Measurements from ENCODE around the gene OPA1. TPM values are rescaled to one million over a fixed set of nuclear protein-coding genes. Genes with fewer than 3 reads are reported as not detected.
"Not testable (repeated sequence)": the region's sequence is repeated elsewhere in the genome, so short reads cannot be mapped to it uniquely, and the experiment has no call there.

The OPA1 gene
- total RNA-seq, 2 donors from 2014 or later: 81.7 to 116 TPM

DNA sequence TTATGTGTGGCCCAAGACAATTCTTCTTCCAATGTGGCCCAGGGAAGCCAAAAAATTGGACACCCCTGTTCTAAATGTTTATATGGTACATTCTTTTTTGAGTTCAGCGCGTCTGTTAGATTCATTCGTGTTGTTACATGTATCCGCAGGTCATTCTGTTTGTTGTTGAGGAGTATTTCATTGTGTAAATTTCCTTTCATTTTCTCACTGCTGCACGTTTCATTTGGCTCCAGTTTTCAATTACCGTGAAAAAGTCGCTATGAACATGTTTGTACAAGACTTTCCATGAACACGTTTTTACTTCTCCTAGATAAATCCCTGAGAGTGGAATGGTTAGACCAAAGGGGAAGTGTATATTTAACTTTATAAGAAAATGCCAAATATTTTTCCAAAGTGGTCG is 7.5 kb upstream of the OPA1 start:
- intact Hi-C loops (cut with DNase I, micrococcal nuclease): no loop called here
- DNase-seq: no peak
- ATAC-seq: no peak

DNA sequence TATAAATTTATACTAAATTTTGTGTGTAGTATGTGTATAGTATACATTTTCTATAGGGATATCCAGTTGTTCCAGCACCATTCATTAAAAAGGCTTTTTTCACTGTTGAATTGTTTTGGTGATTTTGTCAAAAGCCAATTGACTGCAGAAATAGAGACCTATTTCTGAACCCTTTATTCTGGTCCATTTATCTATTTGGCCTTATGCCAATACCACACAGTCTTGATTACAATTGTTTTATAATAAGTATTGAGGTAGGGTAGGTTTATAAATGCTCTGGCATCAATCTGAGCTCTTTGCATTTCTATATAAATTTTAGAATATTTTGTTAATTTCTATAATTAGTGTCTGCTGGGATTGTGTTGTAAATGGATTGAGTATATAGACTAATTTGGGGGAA is 6.5 kb upstream of the OPA1 start:
- no peak for DNase-seq
- intact Hi-C loops (cut with DNase I, micrococcal nuclease): no loop called here
- no peak for ATAC-seq

- no peak for ATAC-seq
- intact Hi-C loops (cut with DNase I, micrococcal nuclease): no loop called here
- no peak for DNase-seq
Observed at GRCh38 chr3:193589129-193589528, 3.9 kb upstream of the OPA1 start.

DNA sequence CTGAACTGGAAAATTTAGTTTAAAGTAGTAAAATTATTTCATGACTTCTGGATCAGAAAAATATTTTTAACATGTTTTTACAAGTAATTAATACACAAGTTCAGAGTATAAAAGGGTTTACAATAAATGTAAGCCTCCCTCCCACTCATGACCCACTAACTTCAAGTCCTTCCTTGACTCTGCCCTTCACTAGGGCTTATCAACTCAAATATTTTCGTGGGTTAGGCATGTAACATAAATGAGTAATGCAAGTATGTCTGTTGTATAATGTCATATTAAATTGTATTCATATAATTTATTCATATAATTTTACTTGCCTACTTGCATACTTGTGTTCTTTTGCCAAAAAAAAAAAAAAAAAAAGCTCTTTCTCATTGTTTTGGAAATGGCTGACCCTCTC is 3.4 kb upstream of the OPA1 start:
- DNase-seq: no peak
- no peak for ATAC-seq
- intact Hi-C loops (cut with DNase I, micrococcal nuclease): no loop called here

DNA sequence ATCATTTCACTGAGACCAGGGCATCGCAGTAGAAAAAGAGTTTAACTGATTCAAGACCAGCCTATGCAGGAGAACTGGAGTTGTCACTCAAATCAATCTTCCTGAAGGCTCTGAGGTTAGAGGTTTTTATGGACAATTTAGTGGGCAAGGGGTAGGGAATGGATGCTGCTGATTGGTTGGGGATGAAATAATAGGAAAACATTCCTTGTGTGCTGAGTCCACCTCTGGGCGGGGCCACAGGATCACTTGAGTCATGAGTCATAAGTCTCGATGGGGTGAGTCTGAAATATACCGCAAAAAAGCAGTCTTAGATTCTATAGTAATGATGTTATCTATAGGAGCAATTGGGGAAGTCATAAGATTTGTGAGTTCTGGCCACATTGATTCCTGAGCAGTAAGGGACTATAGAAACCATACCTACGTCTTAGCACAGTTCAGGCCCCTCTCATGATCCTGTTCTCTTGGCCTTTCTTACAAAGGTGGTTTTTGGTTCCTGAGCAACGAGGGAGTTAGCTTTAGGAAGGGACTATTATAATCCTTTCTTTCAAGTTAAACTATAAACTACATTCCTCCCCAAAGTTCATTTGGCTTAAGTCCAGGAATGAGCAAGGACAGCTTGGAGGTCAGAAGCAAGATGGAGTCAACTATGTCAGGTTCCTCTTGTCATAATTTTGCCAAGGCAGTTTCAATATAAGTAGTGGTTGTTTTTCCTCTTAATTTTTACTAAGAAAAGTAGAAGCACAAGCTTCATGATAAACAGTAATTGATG is 2.7 kb upstream of the OPA1 start:
- intact Hi-C loops (cut with DNase I, micrococcal nuclease): no loop called here
- ATAC-seq (peak; percentile 18), DNase-seq (peak; percentile 35 to 46)

GRCh38 chr3:193593668-193594030 is 641 bp downstream of the OPA1 start:
- ATAC-seq: peak; percentile 33
- peak in 1 of 2 donors; percentile 14 for DNase-seq
- intact Hi-C loops (cut with DNase I, micrococcal nuclease): no loop called here

DNA sequence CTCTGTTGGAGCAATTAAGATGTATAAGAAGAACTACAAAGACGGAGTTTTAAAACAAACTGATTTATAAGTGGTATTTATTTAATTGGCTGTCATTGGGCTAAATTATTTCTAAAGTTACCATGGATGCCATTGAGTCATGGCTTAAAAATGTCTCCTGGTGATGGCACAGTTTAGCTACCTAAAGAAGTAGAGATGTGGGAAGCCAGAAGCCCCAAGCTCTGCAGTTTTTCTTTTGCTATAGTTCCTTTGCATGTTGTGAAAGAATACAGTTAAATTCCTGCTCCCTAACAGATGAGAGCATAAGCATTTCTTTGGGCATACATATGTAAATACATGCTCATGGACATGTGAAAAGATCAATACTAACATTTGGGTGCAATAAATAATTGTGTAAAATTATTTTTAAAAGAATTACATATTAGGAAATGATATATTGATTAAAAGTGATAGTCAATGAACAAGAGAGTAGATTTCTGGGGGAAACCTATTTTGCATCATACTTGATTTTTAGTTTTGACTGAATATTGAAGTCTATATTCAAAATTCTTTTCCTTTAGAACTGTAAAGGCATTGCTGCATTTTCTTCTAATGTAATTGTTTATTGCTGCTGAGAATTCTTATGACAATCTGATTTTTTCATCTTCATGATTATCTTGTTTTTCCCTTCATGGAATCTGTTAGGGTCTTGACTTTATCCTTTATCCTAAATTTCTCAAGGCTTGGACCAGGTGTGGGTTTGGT is 2.1 kb downstream of the OPA1 start:
- intact Hi-C loops (cut with DNase I, micrococcal nuclease): no loop called here
- no peak for DNase-seq
- ATAC-seq: no peak

GRCh38 chr3:193595939-193596487 is 3.0 kb downstream of the OPA1 start:
- intact Hi-C loops (cut with DNase I, micrococcal nuclease): no loop called here
- no peak for ATAC-seq
- no peak for DNase-seq

DNA sequence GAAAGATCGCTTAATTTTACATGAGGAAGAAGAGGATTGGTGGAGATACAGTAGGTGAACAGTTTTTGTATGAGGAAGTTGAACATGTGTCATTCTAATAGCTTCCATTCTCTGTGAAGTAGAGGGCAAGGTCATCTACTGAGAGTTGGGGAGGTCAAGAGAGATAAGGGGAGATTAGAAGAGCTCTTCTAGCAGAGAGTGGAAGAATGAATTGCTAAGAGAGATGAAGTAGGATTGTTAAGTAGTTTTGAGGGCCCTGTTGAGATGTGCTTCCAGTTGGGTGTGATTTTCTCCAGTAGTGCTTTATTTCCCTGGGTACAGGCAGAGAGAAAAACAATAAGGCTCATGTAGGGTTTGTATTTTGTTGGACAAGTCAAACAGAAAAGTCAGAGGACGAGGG is 5.2 kb downstream of the OPA1 start:
- DNase-seq (no peak), ATAC-seq (no peak)
- intact Hi-C loops (cut with DNase I, micrococcal nuclease): no loop called here

DNA sequence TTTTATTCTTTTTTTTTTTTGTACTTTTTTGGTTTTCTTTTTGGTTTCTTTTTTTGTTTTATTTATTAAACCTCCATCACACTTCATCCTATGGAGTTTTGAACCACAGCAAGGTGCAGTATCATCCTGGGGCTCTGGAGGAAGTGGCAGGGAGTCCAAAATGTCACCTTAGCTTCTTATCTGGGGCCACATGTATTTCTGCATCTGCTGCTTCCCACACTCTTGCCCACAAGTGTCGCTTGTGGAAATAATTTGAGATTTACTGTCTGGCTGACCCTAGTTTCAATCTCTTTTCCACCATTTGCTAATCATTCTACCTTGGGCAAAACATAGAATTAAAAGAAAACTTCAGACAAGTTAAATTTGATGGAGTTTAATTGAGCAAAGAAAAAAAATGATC is 6.4 kb downstream of the OPA1 start:
- DNase-seq (no peak), ATAC-seq (no peak)
- intact Hi-C loops (cut with DNase I, micrococcal nuclease): no loop called here

- ATAC-seq (peak; percentile 94), DNase-seq (peak; percentile 28 to 59)
- intact Hi-C loops (cut with DNase I, micrococcal nuclease): no loop called here
Observed at GRCh38 chr3:193605876-193606275, 12.9 kb downstream of the OPA1 start.

GRCh38 chr3:193606892-193607291 is 13.9 kb downstream of the OPA1 start:
- ATAC-seq; DNase-seq; intact Hi-C loops (cut with DNase I, micrococcal nuclease): not testable (repeated sequence)

- intact Hi-C loops (cut with DNase I, micrococcal nuclease); ATAC-seq; DNase-seq: not testable (repeated sequence)
Observed at GRCh38 chr3:193610516-193610915, 17.5 kb downstream of the OPA1 start.

DNA sequence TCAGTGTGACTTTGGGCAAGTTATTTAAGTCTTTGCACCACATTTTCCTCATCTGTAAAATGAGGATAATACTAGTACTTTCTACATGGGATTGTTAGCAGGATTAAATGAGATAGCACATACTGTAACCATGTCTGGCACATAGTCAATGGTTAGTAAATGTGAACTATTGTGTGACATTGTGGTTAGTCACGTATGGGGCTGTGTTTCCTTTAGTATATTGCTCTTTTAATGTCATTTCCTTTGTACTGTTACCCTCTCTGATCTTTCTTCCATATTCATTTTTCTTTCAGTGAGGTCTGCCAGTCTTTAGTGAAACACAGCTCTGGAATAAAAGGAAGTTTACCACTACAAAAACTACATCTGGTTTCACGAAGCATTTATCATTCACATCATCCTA is 21.4 kb downstream of the OPA1 start:
- ATAC-seq (no peak), DNase-seq (no peak)
- intact Hi-C loops (cut with DNase I, micrococcal nuclease): no loop called here

- intact Hi-C loops (cut with DNase I, micrococcal nuclease): no loop called here
- ATAC-seq: no peak
- no peak for DNase-seq
Observed at GRCh38 chr3:193617628-193618027, 24.6 kb downstream of the OPA1 start.

GRCh38 chr3:193620057-193620456 is 27.0 kb downstream of the OPA1 start:
- no peak for DNase-seq
- ATAC-seq: no peak
- intact Hi-C loops (cut with DNase I, micrococcal nuclease): no loop called here

DNA sequence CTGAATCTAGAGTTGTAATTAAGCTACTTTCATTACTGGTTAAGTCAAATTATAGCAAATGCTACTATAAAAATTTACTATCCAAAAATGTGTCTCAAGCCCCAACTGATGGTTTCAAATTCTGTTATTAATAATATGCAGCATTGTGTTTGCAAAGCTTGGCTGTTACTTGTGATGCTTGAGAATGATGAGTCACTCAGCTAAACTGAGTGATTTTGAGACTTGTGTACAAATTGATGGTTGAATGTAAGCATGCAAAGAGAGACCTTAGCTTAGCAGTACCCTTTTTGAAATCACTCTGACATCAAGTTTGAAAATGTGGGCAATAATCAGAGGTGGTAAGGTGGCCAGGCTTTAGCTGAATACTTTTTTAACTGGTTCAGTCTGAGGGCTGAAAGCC is 27.6 kb downstream of the OPA1 start:
- ATAC-seq (no peak), DNase-seq (no peak)
- intact Hi-C loops (cut with DNase I, micrococcal nuclease): no loop called here

GRCh38 chr3:193621127-193621526 is 28.1 kb downstream of the OPA1 start:
- no peak for DNase-seq
- intact Hi-C loops (cut with DNase I, micrococcal nuclease): no loop called here
- ATAC-seq: no peak

DNA sequence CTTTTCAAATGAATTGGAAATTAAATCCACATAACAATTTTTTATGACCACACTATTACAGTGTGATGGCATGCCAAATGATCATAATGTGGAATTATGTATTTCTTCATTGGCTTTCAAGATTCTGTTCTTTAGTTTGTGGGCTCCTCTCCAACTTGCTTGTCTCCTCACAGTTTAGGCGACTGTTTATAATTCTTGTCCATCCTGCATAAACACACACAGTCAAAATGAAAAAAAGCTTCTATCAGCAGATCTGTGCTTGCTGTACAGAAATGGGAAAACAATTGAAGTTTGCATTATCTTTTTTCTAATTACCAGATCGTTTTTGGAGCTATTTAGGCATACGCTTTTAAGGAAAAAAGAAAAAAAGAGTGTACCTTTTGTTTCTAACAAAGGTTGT is 37.0 kb downstream of the OPA1 start:
- intact Hi-C loops (cut with DNase I, micrococcal nuclease): no loop called here
- ATAC-seq (no peak), DNase-seq (no peak)

DNA sequence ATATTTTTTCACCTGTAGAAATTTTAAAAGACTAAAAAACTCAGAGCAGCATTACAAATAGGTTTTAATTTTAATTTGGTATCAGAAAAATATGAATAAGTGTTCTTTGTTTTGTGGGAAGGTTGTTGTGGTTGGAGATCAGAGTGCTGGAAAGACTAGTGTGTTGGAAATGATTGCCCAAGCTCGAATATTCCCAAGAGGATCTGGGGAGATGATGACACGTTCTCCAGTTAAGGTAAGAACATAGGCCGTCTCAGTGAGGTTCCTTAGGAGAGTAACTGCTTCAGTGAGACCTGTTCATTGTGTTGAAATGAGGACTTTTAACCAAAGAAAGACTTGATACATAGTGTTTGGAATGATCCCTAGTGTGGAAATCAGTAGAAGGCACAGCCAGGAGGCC is 44.8 kb downstream of the OPA1 start:
- ATAC-seq (no peak), DNase-seq (no peak)
- intact Hi-C loops (cut with DNase I, micrococcal nuclease): no loop called here
